Nephron (organoid): ENCODE measurements around the gene ARHGEF37.
A peak's percentile ranks its signal among the peaks of the same experiment; 100 is the strongest.
"Not testable (repeated sequence)": the region's sequence is repeated elsewhere in the genome, so short reads cannot be mapped to it uniquely, and the experiment has no call there.

Experiments
- H3K27ac Mint-ChIP-seq, 3 experiments: 2 replicates each; pipeline ENCODE4 v1.8.0; 2020; ENCODE audit warnings: mixed read lengths in 3 of 3, mild to moderate bottlenecking in 2 of 3, moderate library complexity in 1 of 3
- H3K27me3 Mint-ChIP-seq: 2 replicates; pipeline ENCODE4 v1.8.0; 2021; ENCODE audit warnings: low read depth, mild to moderate bottlenecking, moderate library complexity, mixed read lengths
- H3K36me3 Mint-ChIP-seq: 2 replicates; pipeline ENCODE4 v1.8.0; 2020; ENCODE audit warnings: low read depth, mixed read lengths
- H3K4me1 Mint-ChIP-seq: 2 replicates; pipeline ENCODE4 v1.8.0; 2020; ENCODE audit warnings: mixed read lengths
- H3K4me3 Mint-ChIP-seq, 3 experiments: 2 replicates each; pipeline ENCODE4 v1.8.0; 2020; ENCODE audit warnings: mild to moderate bottlenecking in 3 of 3, mixed read lengths in 3 of 3, moderate library complexity in 2 of 3
- H3K9me3 Mint-ChIP-seq: 2 replicates; pipeline ENCODE4 v1.8.0; 2020; ENCODE audit warnings: mixed read lengths
- TF ChIP-seq, protein P1 (sequence below), 3 experiments: fragments of 200-600 bp; sonication (generic); IDR thresholded peaks; one replicate each; pipeline ENCODE4 v1.5.0; 2021; ENCODE audit warnings: antibody characterized with exemption in 3 of 3; ENCODE audit not compliant: unreplicated experiment in 3 of 3

The ARHGEF37 gene

DNA sequence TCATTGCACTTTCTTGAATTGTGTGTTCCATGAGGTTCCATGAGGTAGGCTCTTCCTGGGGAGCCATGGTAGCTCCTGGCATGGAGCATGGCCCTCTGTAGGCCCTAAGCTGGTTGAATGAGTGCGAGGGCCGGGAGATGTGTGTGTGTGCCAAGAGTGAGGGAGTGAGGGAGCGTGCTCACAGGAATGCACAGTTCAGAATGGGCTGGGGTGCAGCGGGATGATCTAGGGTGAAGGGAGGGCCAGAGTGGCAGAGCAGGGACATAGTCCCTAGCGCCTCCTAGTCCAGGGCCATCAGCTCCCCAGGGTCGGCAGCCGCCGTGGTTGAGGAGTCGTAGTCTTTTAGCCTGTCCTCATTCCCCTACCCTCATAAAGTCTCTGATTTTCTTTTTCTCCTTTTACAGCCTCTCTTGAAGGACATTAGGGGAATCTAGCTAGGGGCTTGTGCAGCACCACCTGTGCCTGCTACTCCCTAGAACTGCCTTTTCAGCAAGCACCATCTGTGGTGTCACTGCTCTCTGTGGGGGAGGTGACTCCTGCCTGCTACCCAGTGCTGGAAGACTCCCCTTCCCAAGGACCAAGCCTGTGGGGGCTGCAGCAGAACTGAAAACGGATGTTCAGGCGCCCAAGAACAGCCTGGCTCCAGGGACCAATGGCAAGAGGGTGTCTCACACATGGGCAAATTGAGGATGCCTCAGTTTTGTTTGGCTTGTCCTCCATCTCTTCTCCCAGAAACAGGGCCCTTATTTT, 83.5 kb downstream of the ARHGEF37 start:
- H3K27ac Mint-ChIP-seq = peak overlapping the region in 1 of 3 experiments; percentile 66
- peaks cover 20% of the 10 kb centered on the region for H3K9me3 Mint-ChIP-seq
- peaks cover 7% of the 10 kb centered on the region for H3K27me3 Mint-ChIP-seq
- H3K36me3 Mint-ChIP-seq = no peaks in the 10 kb centered on the region
- H3K4me3 Mint-ChIP-seq = no peak overlapping the region
- peaks cover 15% of the 10 kb centered on the region for H3K4me1 Mint-ChIP-seq
- TF ChIP-seq, protein P1, sequence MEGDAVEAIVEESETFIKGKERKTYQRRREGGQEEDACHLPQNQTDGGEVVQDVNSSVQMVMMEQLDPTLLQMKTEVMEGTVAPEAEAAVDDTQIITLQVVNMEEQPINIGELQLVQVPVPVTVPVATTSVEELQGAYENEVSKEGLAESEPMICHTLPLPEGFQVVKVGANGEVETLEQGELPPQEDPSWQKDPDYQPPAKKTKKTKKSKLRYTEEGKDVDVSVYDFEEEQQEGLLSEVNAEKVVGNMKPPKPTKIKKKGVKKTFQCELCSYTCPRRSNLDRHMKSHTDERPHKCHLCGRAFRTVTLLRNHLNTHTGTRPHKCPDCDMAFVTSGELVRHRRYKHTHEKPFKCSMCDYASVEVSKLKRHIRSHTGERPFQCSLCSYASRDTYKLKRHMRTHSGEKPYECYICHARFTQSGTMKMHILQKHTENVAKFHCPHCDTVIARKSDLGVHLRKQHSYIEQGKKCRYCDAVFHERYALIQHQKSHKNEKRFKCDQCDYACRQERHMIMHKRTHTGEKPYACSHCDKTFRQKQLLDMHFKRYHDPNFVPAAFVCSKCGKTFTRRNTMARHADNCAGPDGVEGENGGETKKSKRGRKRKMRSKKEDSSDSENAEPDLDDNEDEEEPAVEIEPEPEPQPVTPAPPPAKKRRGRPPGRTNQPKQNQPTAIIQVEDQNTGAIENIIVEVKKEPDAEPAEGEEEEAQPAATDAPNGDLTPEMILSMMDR (IDR thresholded peaks at IDR 0.05; ENCODE audit: unreplicated experiment in 3 of 3) = no peak

DNA sequence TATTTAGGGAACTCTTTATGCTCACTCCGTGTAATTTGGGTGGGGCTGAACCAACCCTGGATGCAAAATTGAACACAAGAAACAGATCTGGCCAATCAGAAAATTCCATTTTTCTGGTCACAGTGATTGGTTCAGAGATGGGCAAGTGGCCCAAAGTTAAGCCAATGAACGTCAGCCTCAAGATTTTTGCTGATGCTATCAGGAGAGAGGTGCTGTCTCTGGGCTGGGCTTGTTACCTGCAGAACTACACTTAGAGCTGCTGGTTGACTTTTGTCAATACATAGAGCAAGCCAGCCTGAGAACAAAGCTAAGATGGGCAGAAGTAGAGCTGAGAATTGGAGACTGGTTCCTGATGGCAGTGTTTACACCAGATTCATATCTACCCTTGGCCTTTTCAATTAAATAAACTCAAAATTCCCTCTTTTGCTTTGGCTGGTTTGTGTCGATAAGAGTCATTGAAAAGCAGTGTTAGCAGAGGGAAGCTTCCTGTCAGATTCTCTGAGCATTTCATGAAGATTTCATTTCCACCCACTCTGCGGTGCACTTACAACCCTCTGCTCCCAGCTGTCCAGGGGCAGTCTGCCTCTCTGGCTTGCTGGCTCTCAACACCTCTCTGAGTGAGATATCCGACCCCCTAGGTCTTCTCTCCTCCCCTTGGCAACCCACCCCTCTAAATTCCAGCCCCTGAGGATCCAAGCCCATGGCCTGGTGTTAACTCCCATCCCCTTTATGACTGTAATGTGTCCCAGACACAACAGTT, 84.3 kb downstream of the ARHGEF37 start:
- Mint-ChIP-seq H3K9me3 (peaks cover 20% of the 10 kb centered on the region), H3K27ac (peak overlapping the region in 2 of 3 experiments; percentile 26 to 70), H3K36me3 (no peaks in the 10 kb centered on the region), H3K4me1 (peaks cover 15% of the 10 kb centered on the region), H3K27me3 (peaks cover 7% of the 10 kb centered on the region), H3K4me3 (no peak overlapping the region)
- TF ChIP-seq, protein P1 (IDR thresholded peaks at IDR 0.05; ENCODE audit: unreplicated experiment in 3 of 3) = no peak

DNA sequence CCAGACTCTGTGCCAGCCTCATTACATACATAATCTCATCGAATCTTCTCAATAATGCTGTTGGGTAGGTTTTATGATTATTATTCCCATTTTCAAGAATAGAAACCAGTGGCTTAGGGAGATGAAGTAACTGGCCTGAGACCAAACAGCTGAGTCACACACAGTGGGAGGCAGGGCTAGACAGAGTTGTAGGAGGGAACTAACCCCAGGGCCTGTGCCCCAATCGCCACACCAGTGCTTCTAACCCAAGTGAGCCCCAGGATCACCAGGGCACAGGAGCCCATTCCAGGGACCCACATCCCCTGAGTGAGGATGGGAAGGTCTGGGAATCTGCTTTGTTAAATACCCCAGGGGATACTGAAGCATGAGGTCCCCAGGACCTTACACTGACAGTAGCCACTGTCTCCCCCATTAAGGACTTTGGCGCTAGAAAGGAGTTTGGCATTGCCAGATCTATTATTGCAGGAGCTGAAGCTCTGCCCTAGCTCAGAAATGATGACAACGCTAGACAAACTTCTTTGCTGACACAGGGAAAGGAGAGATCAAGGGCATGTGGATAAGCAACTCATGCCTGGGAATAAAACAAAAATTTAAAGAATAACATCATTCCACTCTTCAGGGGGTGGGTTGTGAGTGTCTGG, 85.0 kb downstream of the ARHGEF37 start:
- Mint-ChIP-seq H3K36me3 (no peaks in the 10 kb centered on the region), H3K27me3 (peaks cover 4% of the 10 kb centered on the region), H3K9me3 (peaks cover 21% of the 10 kb centered on the region), H3K27ac (peak overlapping the region in 2 of 3 experiments; percentile 26 to 70), H3K4me3 (no peak overlapping the region), H3K4me1 (peaks cover 15% of the 10 kb centered on the region)
- TF ChIP-seq, protein P1 (IDR thresholded peaks at IDR 0.05; ENCODE audit: unreplicated experiment in 3 of 3) = no peak

DNA sequence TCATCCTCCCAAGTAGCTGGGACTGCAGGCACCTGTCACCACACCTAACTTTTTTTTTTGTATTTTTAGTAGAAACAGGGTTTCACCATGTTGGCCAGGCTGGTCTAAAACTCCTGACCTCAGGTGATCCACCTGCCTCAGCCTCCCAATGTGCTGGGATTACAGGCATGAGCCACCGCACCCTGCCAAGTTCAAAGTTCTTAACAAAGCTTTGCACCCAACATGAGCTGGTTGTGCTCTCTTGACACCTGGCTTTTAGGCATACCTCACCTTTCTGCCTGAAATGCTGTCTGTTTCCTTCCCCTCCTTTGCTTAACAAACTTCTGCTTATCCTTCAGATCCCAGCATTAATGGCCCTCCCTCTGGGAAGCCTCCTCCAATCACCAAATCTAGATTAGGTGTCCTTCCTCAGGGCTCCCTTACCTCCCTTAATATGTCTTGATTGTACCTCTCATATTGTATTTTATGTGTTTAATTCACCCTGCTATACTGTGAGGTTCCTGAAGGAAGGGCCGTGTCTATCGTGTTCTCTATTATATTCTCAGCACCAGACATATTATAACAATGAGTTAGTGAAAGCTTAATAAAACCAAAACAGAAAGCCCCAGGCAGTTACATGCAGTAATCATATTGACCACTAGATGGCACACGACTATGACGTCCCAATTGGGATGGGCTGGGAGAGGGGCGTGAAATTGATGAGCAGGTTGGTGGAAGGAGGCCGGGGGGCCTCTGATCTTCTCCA, 86.0 kb downstream of the ARHGEF37 start:
- peaks cover 15% of the 10 kb centered on the region for H3K4me1 Mint-ChIP-seq
- peaks cover 4% of the 10 kb centered on the region for H3K27me3 Mint-ChIP-seq
- no peak overlapping the region for H3K4me3 Mint-ChIP-seq
- TF ChIP-seq, protein P1 (IDR thresholded peaks at IDR 0.05; ENCODE audit: unreplicated experiment in 3 of 3) = peak; percentile 42 to 58 (median 47)
- H3K9me3 Mint-ChIP-seq = peaks cover 30% of the 10 kb centered on the region
- H3K36me3 Mint-ChIP-seq = peaks cover 7% of the 10 kb centered on the region
- H3K27ac Mint-ChIP-seq = no peak overlapping the region

DNA sequence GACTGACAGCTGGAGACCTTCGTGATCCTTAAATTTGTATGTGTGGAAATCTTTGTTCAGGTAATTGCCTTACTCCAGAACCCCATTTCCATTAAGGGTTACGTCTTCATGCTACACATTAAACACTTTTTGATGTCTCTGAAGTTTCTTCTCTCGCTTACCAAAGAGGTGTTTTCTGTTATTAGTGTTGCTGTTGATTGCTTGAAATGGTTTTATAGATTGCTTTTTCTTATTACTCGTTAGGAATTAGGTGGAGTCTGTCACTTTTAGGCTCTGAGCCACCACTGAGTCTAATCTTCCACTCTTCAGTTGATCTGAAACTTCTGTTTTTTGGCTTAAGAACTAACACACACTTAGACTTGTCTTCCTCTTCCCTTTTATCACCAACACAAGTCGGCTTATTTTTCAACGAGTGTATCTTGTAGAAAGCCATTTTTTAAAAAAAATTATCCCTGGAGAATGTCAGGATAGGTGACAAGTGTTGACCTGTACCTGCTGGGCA, 86.6 kb downstream of the ARHGEF37 start:
- Mint-ChIP-seq H3K9me3 (peaks cover 31% of the 10 kb centered on the region), H3K27ac (no peak overlapping the region), H3K4me1 (peaks cover 15% of the 10 kb centered on the region), H3K27me3 (peaks cover 4% of the 10 kb centered on the region), H3K4me3 (no peak overlapping the region), H3K36me3 (peaks cover 7% of the 10 kb centered on the region)
- TF ChIP-seq, protein P1 (IDR thresholded peaks at IDR 0.05; ENCODE audit: unreplicated experiment in 3 of 3) = peak in 1 of 3 experiments; percentile 4

DNA sequence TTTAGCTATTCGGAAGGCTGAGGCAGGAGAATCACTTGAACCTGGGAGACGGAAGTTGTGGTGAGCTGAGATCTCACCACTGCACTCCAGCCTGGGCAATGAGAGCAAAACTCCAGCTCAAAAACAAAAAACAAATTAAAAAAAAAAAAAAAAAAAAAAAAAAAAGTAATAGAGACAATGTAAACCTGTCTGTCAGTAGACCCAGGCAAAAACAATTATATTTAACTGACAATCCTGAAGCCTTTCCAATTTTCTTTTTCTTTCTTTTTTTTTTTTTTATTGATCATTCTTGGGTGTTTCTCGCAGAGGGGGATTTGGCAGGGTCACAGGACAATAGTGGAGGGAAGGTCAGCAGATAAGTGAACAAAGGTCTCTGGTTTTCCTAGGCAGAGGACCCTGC, 88.0 kb downstream of the ARHGEF37 start:
- Mint-ChIP-seq H3K4me1 (peaks cover 11% of the 10 kb centered on the region), H3K9me3 (peaks cover 29% of the 10 kb centered on the region)
- not testable (repeated sequence) for H3K36me3 Mint-ChIP-seq, H3K4me3 Mint-ChIP-seq, H3K27me3 Mint-ChIP-seq, H3K27ac Mint-ChIP-seq
